HG03565 (cell line): ENCODE data around the gene ANGPTL8.

ENCODE experiments used
- ATAC-seq: cut with Tn5 transposase; IDR thresholded peaks from one replicate; pipeline ENCODE4 v1.9.1; 2021; ENCODE audit warnings: mild to moderate bottlenecking, moderate library complexity; ENCODE audit not compliant: unreplicated experiment

Gene ANGPTL8

DNA sequence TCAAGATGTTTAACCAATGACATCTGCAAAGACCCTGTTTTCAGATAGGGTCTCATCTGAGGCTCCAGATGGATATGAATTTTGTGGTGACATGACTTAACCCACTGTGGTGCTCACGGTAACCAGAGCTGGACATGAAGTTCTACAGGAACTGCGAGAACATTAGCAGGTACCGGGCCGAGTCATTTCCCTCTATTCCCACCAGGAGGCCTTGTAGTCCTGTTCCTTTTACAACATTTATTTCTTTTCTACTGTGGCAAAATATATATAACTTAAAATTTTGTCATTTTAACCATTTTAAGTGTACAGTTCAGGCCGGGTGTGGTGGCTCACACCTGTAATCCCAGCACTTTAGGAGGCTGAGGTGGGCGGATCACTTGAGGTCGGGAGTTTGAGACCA lies 48.9 kb downstream of the ANGPTL8 start:
- ATAC-seq: no peak

GRCh38 chr19:11290256-11290655 lies 50.8 kb downstream of the ANGPTL8 start:
- no peak for ATAC-seq

GRCh38 chr19:11291415-11291814 lies 52.0 kb downstream of the ANGPTL8 start:
- no peak for ATAC-seq
